GM18526 (cell line): Measurements from ENCODE around the gene AKT2.

Experiments used
- POLR2A ChIP-seq: IDR thresholded peaks from 3 replicates; pipeline ENCODE4 v1.6.1; 2011; ENCODE audit not compliant: insufficient read length; ENCODE audit errors: extremely low read depth

The AKT2 gene

GRCh38 chr19:40225440-40226305, 59.5 kb downstream of the AKT2 start:
- TF ChIP-seq POLR2A, result no peak

GRCh38 chr19:40224342-40225150, 60.6 kb downstream of the AKT2 start:
- TF ChIP-seq POLR2A, result no peak

- TF ChIP-seq POLR2A, result no peak
These were observed 61.9 kb downstream of the AKT2 start for GRCh38 chr19:40223135-40223822.

- TF ChIP-seq POLR2A, result no peak
These were observed 63.1 kb downstream of the AKT2 start for GRCh38 chr19:40221858-40222619.

- TF ChIP-seq POLR2A, result no peak
These were observed 64.5 kb downstream of the AKT2 start for GRCh38 chr19:40220674-40221073.

- no peak for TF ChIP-seq POLR2A
These were observed 65.3 kb downstream of the AKT2 start for GRCh38 chr19:40219721-40220276.

GRCh38 chr19:40217934-40218890, 66.9 kb downstream of the AKT2 start, which contains the start of gene TTC9B:
TSS of gene TTC9B (minus strand) at chr19:40218384. CDS start at chr19:40218381, 3 bp downstream.
- TF ChIP-seq POLR2A, result no peak

GRCh38 chr19:40217027-40217810, 67.9 kb downstream of the AKT2 start:
- no peak for TF ChIP-seq POLR2A

GRCh38 chr19:40216777-40217026, 68.4 kb downstream of the AKT2 start:
- no peak for TF ChIP-seq POLR2A

- TF ChIP-seq POLR2A, result no peak
These were observed 69.0 kb downstream of the AKT2 start for GRCh38 chr19:40216013-40216776.

GRCh38 chr19:40214936-40215335, 70.2 kb downstream of the AKT2 start:
- no peak for TF ChIP-seq POLR2A

GRCh38 chr19:40213882-40214570, 71.1 kb downstream of the AKT2 start:
- no peak for TF ChIP-seq POLR2A
